ENCODE measurements around the gene ANAPC13. TPM values are rescaled to one million over a fixed set of nuclear protein-coding genes. Genes with fewer than 3 reads are reported as not detected.

Gene ANAPC13
- total and polyA plus RNA-seq, 12 donors = 25.7 to 119 (median 81.2) TPM

DNA sequence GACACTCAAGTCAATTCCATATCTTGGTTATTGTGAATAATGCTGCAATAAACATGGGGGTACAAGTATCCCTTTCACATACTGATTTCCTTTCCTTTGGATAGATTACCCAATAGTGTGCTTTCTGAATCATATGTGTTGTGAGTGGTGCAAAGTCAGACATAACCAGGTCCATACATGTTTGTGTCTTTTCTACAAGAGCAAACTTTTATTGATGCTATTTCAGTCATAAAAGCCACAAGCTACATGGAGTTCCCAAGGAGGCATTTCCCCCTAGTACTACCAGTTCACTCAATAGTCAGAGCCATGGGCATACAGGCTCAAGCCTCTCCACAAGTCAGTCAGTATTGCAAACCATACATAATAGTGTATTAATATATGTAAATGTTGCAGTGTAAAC is 10.2 kb upstream of the ANAPC13 start:
- ATAC-seq = no peak
- no peaks in the 10 kb centered on the region for H3K27me3 ChIP-seq

DNA sequence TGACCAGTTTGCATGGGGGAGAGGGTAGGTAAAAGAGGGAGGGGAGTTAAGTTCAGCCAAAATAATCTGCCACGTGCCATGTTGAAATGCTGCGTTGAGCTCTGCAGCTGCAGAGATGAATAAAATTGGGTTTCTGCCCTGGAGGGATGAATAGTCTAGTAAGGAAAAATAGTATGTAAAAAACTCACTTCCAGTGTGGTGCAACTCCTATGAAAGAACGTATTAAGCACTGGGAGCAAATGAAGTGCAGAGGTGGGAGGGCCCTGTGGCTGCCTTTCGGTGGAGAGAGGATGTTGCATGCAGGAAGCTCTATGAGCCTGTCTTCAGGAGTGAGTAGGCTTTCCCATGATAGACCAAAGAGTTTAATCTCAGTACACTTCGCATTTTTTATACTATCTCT is 8.7 kb upstream of the ANAPC13 start:
- peaks cover 0 to 11% (median 0%) of the 10 kb centered on the region in 11 donors for H3K9me3 ChIP-seq
- intact Hi-C loops (cut with DNase I) = no loop called here
- DNase-seq (no peak), ATAC-seq (no peak)
- H3K27me3 ChIP-seq = no peaks in the 10 kb centered on the region
- TF ChIP-seq, protein P1, sequence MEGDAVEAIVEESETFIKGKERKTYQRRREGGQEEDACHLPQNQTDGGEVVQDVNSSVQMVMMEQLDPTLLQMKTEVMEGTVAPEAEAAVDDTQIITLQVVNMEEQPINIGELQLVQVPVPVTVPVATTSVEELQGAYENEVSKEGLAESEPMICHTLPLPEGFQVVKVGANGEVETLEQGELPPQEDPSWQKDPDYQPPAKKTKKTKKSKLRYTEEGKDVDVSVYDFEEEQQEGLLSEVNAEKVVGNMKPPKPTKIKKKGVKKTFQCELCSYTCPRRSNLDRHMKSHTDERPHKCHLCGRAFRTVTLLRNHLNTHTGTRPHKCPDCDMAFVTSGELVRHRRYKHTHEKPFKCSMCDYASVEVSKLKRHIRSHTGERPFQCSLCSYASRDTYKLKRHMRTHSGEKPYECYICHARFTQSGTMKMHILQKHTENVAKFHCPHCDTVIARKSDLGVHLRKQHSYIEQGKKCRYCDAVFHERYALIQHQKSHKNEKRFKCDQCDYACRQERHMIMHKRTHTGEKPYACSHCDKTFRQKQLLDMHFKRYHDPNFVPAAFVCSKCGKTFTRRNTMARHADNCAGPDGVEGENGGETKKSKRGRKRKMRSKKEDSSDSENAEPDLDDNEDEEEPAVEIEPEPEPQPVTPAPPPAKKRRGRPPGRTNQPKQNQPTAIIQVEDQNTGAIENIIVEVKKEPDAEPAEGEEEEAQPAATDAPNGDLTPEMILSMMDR (IDR thresholded peaks at IDR 0.05) = no peak
- no peak overlapping the region for H3K27ac ChIP-seq
- no peak overlapping the region for H3K4me3 ChIP-seq
- H3K4me1 ChIP-seq = peaks cover 0 to 22% (median 11%) of the 10 kb centered on the region in 9 donors
- WGBS, 2 donors = 80 to 83% methylated on average over 5 of the region's 5 CpGs
- H3K36me3 ChIP-seq = peaks cover 0 to 29% (median 0%) of the 10 kb centered on the region in 9 donors

More for the DNA sequence above, 10.2 kb upstream of the ANAPC13 start:
- no peak overlapping the region for H3K27ac ChIP-seq
- TF ChIP-seq, protein P1 (IDR thresholded peaks at IDR 0.05) = no peak
- intact Hi-C loops (cut with DNase I) = no loop called here
- peaks cover 0 to 11% (median 0%) of the 10 kb centered on the region in 11 donors for H3K9me3 ChIP-seq
- peaks cover 0 to 29% (median 0%) of the 10 kb centered on the region in 9 donors for H3K36me3 ChIP-seq
- no peak overlapping the region for H3K4me3 ChIP-seq
- DNase-seq = no peak
- peaks cover 0 to 22% (median 11%) of the 10 kb centered on the region in 9 donors for H3K4me1 ChIP-seq

DNA sequence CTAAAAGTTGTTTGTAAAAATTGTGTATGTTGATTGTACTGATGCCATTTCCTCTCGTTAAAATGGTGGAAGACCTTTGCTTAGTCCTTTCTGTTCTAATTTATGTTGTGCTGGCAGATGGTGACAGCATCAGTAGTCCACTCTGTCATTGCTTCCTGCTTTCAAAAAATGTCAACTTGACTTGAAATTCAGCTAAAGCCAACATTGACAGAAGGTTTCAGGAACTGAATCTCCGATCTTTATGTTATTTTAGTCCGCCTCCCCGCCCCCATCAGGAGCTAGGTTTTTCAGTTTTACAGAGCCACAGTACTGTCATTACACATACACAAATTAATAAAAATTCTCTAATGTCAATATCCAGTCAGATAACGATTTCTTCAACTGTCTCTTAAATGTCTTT is 1.6 kb upstream of the ANAPC13 start:
- Histone ChIP-seq H3K27me3 (no peaks in the 10 kb centered on the region), H3K4me1 (peaks cover 11 to 52% (median 41%) of the 10 kb centered on the region in 9 donors), H3K4me3 (peak overlapping the region in 8 of 10 donors; percentile 71 to 90 (median 79)), H3K36me3 (peaks cover 0 to 8% (median 0%) of the 10 kb centered on the region in 9 donors), H3K9me3 (no peaks in the 10 kb centered on the region), H3K27ac (peak overlapping the region in 5 of 10 donors; percentile 95 to 99 (median 96))
- ATAC-seq = no peak
- 65 to 66% methylated on average over 5 of the region's 5 CpGs for WGBS, 2 donors
- TF ChIP-seq, protein P1 (IDR thresholded peaks at IDR 0.05) = no peak
- intact Hi-C loops (cut with DNase I) = loop anchor here in 4 of 10 donors (5.0 to 10.0 kb wide), 5 partner anchors 115 to 1765 kb away; partner anchors contain the start of genes AMOTL2 (in 2 of the 4), NPHP3 (in 1 of the 4) and TOPBP1 (in 1 of the 4)
- no peak for DNase-seq

DNA sequence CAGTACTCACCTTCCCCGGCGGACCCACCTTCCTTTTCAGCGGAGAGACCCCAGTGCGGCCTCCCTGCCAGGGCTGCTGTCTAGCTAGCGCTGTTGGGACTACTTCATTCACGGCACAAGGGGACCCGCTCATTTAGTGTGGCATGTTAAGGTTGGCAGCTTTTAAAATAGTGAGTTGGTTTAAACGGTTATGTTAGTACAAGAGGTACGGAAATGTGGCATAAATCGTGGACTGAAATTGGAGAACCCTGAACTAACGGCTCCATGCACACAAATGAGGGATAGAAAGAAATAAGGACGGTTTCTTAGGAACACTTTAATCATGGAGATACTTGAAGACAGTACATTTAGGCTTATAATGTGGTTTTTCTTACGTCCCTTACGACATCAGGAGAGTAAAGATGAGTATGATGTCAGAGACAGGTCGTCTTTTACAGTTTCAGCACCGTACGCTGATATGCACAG is 824 bp upstream of the ANAPC13 start:
- H3K9me3 ChIP-seq = no peaks in the 10 kb centered on the region
- peaks cover 11 to 53% (median 40%) of the 10 kb centered on the region in 9 donors for H3K4me1 ChIP-seq
- peaks cover 0 to 16% (median 7%) of the 10 kb centered on the region in 9 donors for H3K36me3 ChIP-seq
- intact Hi-C loops (cut with DNase I) = loop anchor here in 4 of 10 donors (5.0 to 10.0 kb wide), 5 partner anchors 114 to 1764 kb away; partner anchors contain the start of genes AMOTL2 (in 2 of the 4), NPHP3 (in 1 of the 4) and TOPBP1 (in 1 of the 4)
- peak overlapping the region; percentile 71 to 94 (median 79) for H3K4me3 ChIP-seq
- TF ChIP-seq, protein P1 (IDR thresholded peaks at IDR 0.05) = no peak
- no peaks in the 10 kb centered on the region for H3K27me3 ChIP-seq
- peak in 1 of 8 donors; percentile 0 for ATAC-seq
- no peak for DNase-seq
- peak overlapping the region; percentile 93 to 99 (median 96) for H3K27ac ChIP-seq
- WGBS, 2 donors = 2 to 4% methylated on average over 17 of the region's 17 CpGs

All from heart right ventricle (tissue), 16 donors.